Measurements from ENCODE around the gene TGDS.

GRCh38 chr13:94556621-94557020 is 39.3 kb downstream of the TGDS start:
- TF ChIP-seq EZH2phosphoT487 (IDR thresholded peaks at IDR 0.05; ENCODE audit: borderline replicate concordance, low read length) (no peak), CTCF (conservative IDR thresholded peaks at IDR 0.05; ENCODE audit: low read depth, low read length) (no peak)

All from PC-3 (cell line).